Fibroblast of villous mesenchyme (primary cell): Measurements from ENCODE around the gene E4F1. TPM values are rescaled to one million over a fixed set of nuclear protein-coding genes. Genes with fewer than 3 reads are reported as not detected.

ENCODE experiments used
- DNase-seq: peaks from one replicate; pipeline ENCODE4 v3.0.0-alpha.2; 2010; ENCODE audit warnings: low read depth
- H3K4me3 ChIP-seq: 2 replicates; pipeline ENCODE4 v1.5.1; 2011; ENCODE audit warnings: low read depth, mild to moderate bottlenecking, low read length
- total RNA-seq: library from RNA; depleted of rRNA; stranded (reverse); fragments of >200 nt; gene quantifications from 2 replicates; pipeline ENCODE4 v1.2.3, GENCODE V29; 2012
- TF ChIP-seq, protein P1 (sequence below): IDR thresholded peaks from 2 replicates; pipeline ENCODE4 v1.5.1; 2012; ENCODE audit warnings: low read depth, mild to moderate bottlenecking, low read length; ENCODE audit not compliant: insufficient read depth

The E4F1 gene
- total RNA-seq, 1 donor = 25.9 TPM

DNA sequence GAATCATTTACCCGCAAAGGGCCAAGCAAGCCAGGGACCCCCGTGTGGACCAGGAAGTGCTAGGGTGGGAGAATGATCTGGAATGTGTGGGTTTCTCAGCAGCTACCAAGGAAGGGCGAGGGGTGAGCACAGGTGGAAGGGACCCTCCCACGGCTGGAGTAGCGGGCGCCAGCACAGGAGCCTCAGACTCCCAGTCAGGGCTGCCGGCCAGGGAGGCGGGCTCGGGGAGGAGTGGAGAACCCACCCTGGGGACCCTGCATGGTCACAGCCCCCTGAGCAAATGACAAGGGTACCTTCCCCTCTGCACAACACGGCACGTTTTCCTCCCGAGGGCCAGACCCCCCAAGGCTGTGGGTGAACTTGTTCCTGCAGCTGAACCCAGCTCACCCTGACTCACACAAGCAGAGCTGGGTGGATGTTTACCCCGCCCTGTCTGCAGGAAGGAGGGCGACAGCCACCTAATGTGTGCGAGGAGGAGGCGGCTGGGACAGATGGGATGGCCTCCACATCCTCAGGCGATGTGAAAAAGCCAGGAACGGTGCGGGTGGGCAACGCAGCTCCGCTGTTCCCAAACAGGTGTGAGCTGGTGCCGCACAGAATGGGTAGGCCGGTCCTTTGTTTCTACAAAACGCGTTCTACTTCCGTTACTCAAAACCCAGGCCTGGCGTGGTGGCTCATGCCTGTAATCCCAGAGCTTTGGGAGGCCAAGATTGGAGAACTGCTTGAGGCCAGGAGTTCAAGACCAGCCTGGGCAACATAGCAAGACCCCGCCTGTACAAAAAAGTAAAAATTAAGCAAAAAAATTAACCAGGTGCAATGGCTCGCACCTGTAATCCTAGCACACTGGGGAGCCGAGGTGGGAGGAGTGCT, 21.8 kb downstream of the E4F1 start:
- TF ChIP-seq, protein P1, sequence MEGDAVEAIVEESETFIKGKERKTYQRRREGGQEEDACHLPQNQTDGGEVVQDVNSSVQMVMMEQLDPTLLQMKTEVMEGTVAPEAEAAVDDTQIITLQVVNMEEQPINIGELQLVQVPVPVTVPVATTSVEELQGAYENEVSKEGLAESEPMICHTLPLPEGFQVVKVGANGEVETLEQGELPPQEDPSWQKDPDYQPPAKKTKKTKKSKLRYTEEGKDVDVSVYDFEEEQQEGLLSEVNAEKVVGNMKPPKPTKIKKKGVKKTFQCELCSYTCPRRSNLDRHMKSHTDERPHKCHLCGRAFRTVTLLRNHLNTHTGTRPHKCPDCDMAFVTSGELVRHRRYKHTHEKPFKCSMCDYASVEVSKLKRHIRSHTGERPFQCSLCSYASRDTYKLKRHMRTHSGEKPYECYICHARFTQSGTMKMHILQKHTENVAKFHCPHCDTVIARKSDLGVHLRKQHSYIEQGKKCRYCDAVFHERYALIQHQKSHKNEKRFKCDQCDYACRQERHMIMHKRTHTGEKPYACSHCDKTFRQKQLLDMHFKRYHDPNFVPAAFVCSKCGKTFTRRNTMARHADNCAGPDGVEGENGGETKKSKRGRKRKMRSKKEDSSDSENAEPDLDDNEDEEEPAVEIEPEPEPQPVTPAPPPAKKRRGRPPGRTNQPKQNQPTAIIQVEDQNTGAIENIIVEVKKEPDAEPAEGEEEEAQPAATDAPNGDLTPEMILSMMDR = no peak
- no peak for DNase-seq
- H3K4me3 ChIP-seq = no peak overlapping the region

DNA sequence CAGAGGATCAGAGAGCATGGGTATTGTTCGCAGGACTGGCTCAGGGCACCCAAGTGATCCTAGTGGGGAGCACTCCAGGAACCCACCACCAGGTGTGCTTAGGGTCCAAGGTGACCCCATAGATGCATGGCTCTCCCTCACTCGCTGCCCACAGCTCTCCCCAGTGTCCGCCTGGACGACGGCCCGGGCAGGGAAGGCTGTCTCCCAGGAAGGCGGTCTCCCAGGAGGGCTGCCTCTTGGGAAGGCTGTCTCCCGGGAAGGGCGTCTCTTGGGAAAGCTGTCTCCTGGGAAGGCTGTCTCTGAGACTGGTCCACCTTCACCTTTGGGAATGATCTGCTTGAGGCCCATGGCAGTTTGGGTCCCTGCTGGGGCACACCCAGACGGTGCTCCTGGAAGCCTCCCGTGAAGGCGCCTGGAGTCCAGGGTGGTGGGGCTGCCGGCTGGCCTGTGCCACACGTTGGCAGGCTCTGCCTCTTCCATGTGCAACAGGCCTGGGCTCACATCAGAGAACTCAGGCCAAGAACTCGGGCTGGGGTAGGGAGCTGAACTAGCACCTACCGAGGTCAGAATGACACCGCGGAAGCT, 23.0 kb downstream of the E4F1 start:
- H3K4me3 ChIP-seq = no peak overlapping the region
- DNase-seq = no peak
- TF ChIP-seq, protein P1 = no peak

DNA sequence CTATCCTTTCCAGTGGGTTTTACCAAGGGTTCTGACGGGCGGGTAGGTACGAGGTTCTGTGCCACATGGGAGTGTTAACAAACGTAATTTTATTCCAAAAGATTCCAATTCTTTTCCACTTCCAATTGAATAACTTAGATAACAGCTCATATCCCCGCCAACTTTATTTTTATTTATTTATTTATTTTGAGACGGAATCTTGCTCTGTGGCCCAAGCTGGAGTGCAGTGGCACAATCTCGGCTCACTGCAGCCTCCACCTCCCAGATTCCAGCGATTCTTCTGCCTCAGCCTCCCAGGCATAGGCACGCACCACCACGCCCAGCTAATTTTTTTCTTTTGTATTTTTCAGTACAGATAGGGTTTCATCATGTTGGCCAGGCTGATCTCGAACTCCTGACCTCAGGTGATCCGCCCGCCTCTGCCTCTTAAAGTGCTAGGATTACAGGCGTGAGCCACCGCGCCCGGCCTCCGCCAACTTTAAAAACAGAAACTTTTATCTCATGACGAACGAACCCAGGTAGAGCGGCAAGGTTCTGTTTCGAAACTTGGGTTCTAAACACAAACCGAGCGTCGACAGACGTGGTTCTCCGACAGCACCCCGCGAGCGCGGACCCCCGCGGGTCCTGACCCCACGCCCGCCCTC, 27.4 kb downstream of the E4F1 start:
- TF ChIP-seq, protein P1 = no peak
- H3K4me3 ChIP-seq = peak overlapping the region; percentile 76
- DNase-seq = peak; percentile 44

DNA sequence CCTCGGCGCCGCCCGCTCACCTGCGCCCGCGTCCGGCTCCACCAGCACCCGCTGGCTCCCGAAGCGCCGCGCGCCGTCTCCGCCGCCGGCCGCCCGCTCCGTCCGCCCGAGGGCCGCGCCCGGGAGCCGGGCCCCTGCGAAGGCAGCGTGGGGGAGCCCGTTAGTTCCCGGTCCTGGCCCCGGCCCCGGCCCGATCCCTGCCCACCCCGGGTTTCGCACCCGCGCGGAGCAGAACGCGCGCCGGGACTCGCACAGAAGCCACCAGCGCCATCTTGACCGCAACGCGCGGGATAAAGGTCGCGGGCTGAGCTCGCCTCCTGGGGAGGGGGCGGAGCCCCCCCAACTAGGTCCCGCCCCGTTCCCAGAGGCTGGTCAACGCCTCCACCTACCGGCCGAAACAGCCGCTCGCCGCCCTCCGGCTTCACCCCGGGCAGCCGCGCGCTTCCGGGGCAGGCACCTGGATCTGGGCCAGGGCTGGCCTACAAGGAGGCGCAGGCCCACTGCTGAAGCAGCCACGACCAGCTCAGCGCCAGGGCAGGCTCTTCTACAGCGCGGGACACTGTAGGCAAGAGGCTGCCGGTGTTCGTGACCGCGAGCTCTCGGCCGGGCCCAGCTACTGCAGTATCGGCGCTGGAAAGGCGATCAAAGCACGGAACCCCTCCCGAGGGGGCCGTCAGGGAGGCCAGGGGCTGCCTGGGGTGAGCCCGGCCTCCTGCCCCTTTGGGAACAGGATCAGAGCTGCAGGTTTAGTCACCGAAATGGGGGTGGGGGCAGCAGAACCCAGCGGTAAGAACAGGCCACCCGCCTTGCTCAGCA, 28.1 kb downstream of the E4F1 start, which contains the start of gene ECI1:
Gene ECI1, minus strand, starts transcription at position 292 of the 816 bp plus-strand sequence. Its CDS starts 21 bp downstream, at position 271.
- TF ChIP-seq, protein P1 = peak; percentile 68
- peak; percentile 97 for DNase-seq
- H3K4me3 ChIP-seq = peak within 1 kb of the TSS; percentile 76

DNA sequence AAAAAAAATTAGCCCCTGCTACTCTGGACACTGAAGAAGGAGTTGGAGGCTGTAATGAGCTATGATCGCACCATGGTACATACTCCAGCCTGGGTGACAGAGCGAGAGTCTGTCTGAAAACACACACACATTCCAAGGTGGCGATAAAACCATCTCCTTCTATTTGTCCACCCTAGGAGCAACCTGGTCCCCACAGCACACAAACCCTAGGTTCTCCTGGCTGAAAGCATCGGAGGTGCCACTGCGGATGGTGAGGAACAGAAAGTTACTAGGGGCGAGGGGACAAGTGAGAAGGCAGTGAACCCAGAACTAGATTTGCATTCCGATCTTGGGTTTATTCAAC, 29.4 kb downstream of the E4F1 start:
- DNase-seq = no peak
- no peak overlapping the region for H3K4me3 ChIP-seq
- TF ChIP-seq, protein P1 = no peak

DNA sequence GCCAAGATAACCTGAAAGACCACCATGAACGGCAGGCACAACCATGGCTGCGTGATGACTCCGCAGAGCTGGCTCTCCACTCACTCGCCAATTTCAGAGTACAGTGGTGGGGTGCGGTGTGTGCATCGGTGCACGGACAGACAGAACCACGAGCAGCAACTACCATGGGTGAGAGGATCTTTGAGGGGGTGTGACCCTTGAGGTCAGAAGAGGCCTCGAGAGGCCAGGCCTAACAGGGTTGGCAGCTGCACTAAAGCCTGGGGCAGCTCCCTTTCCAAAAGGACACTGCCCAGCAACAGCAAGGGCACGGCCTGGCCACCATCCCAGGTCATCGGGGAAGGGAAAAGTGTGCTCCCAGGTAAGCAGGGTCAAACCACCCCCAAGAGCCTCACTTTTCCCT, 29.9 kb downstream of the E4F1 start:
- no peak overlapping the region for H3K4me3 ChIP-seq
- TF ChIP-seq, protein P1 = no peak
- no peak for DNase-seq
